ENCODE data around the gene NKX2-3.
A peak's percentile ranks its signal among the peaks of the same experiment; 100 is the strongest.

The NKX2-3 gene

GRCh38 chr10:99520040-99520846 is 12.5 kb upstream of the NKX2-3 start (continued):
- peak; percentile 79 for TF ChIP-seq ZNF341 (tag by site-specific recombination; IDR thresholded peaks at IDR 0.05; ENCODE audit: low read depth)
- peak; percentile 60 for TF ChIP-seq KLF9 (tag by site-specific recombination; IDR thresholded peaks at IDR 0.05; ENCODE audit: low read depth)
- TF ChIP-seq ZNF785 (tag by site-specific recombination; IDR thresholded peaks at IDR 0.05): no peak
- peak; percentile 81 for TF ChIP-seq ZBTB44 (tag by site-specific recombination; IDR thresholded peaks at IDR 0.05)
- peak; percentile 83 for TF ChIP-seq ZNF692 (tag by site-specific recombination; IDR thresholded peaks at IDR 0.05)
- no peak for TF ChIP-seq ZNF513 (tag by site-specific recombination; IDR thresholded peaks at IDR 0.05)
- TF ChIP-seq ZNF488 (tag by site-specific recombination; IDR thresholded peaks at IDR 0.05): peak; percentile 97
- TF ChIP-seq SETDB1 (IDR thresholded peaks at IDR 0.05; ENCODE audit: insufficient read length, low read length): no peak
- no peak for TF ChIP-seq HOXC10 (CRISPR knock-in tag; IDR thresholded peaks at IDR 0.05)
- peak; percentile 29; the same call in 1 of the 2 replicates for TF ChIP-seq SP3 (tag by site-specific recombination; IDR thresholded peaks at IDR 0.05)
- TF ChIP-seq ZFP41 (tag by site-specific recombination; IDR thresholded peaks at IDR 0.05; ENCODE audit: borderline replicate concordance): no peak
- peak; percentile 82 for TF ChIP-seq HIC1 (tag by site-specific recombination; IDR thresholded peaks at IDR 0.05)
- TF ChIP-seq ZIC2 (tag by site-specific recombination; IDR thresholded peaks at IDR 0.05): peak; percentile 98
- TF ChIP-seq ZNF560 (tag by site-specific recombination; IDR thresholded peaks at IDR 0.05; ENCODE audit: borderline replicate concordance): no peak
- TF ChIP-seq ZBTB7A (tag by site-specific recombination; IDR thresholded peaks at IDR 0.05; ENCODE audit: low read depth): no peak
- peak; percentile 82 for TF ChIP-seq ZNF629 (tag by site-specific recombination; IDR thresholded peaks at IDR 0.05)
- TF ChIP-seq ZNF510 (tag by site-specific recombination; IDR thresholded peaks at IDR 0.05; ENCODE audit: insufficient replicate concordance): no peak
- peak; percentile 68; the same call in 1 of the 2 replicates for TF ChIP-seq YY1 (tag by site-specific recombination; IDR thresholded peaks at IDR 0.05)
- TF ChIP-seq PRDM1 (tag by site-specific recombination; IDR thresholded peaks at IDR 0.05): no peak
- no peak for TF ChIP-seq ZNF521 (tag by site-specific recombination; IDR thresholded peaks at IDR 0.05)
- TF ChIP-seq ZNF677 (tag by site-specific recombination; IDR thresholded peaks at IDR 0.05): no peak
- peak; percentile 67; the same call in 1 of the 2 replicates for TF ChIP-seq CTCF (tag by site-specific recombination; IDR thresholded peaks at IDR 0.05)
- no peak for TF ChIP-seq ZNF350 (tag by site-specific recombination; IDR thresholded peaks at IDR 0.05)
- peak; percentile 100 for TF ChIP-seq GLIS1 (tag by site-specific recombination; IDR thresholded peaks at IDR 0.05)
- no peak for TF ChIP-seq ZNF792 (tag by site-specific recombination; IDR thresholded peaks at IDR 0.05)
